Measurements from ENCODE around the gene NOVA2.

The NOVA2 gene

GRCh38 chr19:45935267-45935666, 38.4 kb downstream of the NOVA2 start:
- no peak overlapping the region for H3K27ac Mint-ChIP-seq
- DNase-seq (ENCODE audit: low spot score) = no peak
- no peak overlapping the region for H3K4me3 Mint-ChIP-seq
- peaks cover 4% of the 10 kb centered on the region for H3K9me3 Mint-ChIP-seq
- peaks cover 32% of the 10 kb centered on the region for H3K27me3 Mint-ChIP-seq (ENCODE audit: low read depth)
- peaks cover 4% of the 10 kb centered on the region for H3K36me3 Mint-ChIP-seq (ENCODE audit: low read depth)
- H3K4me1 Mint-ChIP-seq (ENCODE audit: low read depth) = peaks cover 5% of the 10 kb centered on the region

- Mint-ChIP-seq H3K27me3 (ENCODE audit: low read depth) (peaks cover 34% of the 10 kb centered on the region), H3K27ac (no peak overlapping the region), H3K4me3 (no peak overlapping the region), H3K9me3 (peaks cover 4% of the 10 kb centered on the region), H3K36me3 (ENCODE audit: low read depth) (peaks cover 4% of the 10 kb centered on the region), H3K4me1 (ENCODE audit: low read depth) (peaks cover 5% of the 10 kb centered on the region)
- no peak for DNase-seq (ENCODE audit: low spot score)
Observed at GRCh38 chr19:45934551-45935230, 39.0 kb downstream of the NOVA2 start.

- no peak for DNase-seq (ENCODE audit: low spot score)
- Mint-ChIP-seq H3K27me3 (ENCODE audit: low read depth) (peaks cover 27% of the 10 kb centered on the region), H3K36me3 (ENCODE audit: low read depth) (no peaks in the 10 kb centered on the region), H3K27ac (no peak overlapping the region), H3K9me3 (peaks cover 1% of the 10 kb centered on the region), H3K4me3 (no peak overlapping the region), H3K4me1 (ENCODE audit: low read depth) (peaks cover 1% of the 10 kb centered on the region)
Observed at GRCh38 chr19:45933759-45934158, 39.9 kb downstream of the NOVA2 start.

GRCh38 chr19:45931055-45931454, 42.6 kb downstream of the NOVA2 start:
- Mint-ChIP-seq H3K36me3 (ENCODE audit: low read depth) (no peaks in the 10 kb centered on the region), H3K4me1 (ENCODE audit: low read depth) (peaks cover 11% of the 10 kb centered on the region), H3K27ac (no peak overlapping the region), H3K9me3 (no peaks in the 10 kb centered on the region), H3K27me3 (ENCODE audit: low read depth) (peaks cover 21% of the 10 kb centered on the region), H3K4me3 (no peak overlapping the region)
- no peak for DNase-seq (ENCODE audit: low spot score)

- H3K36me3 Mint-ChIP-seq (ENCODE audit: low read depth) = no peaks in the 10 kb centered on the region
- no peaks in the 10 kb centered on the region for H3K9me3 Mint-ChIP-seq
- peak overlapping the region; percentile 54 for H3K4me3 Mint-ChIP-seq
- peaks cover 14% of the 10 kb centered on the region for H3K27me3 Mint-ChIP-seq (ENCODE audit: low read depth)
- no peak overlapping the region for H3K27ac Mint-ChIP-seq
- peaks cover 19% of the 10 kb centered on the region for H3K4me1 Mint-ChIP-seq (ENCODE audit: low read depth)
- DNase-seq (ENCODE audit: low spot score) = no peak
Observed at GRCh38 chr19:45929247-45929646, 44.4 kb downstream of the NOVA2 start.

GRCh38 chr19:45927565-45928261, 46.0 kb downstream of the NOVA2 start:
- peak overlapping the region; percentile 96 for H3K4me3 Mint-ChIP-seq
- H3K27ac Mint-ChIP-seq = peak overlapping the region; percentile 86
- H3K27me3 Mint-ChIP-seq (ENCODE audit: low read depth) = peaks cover 13% of the 10 kb centered on the region

GRCh38 chr19:45924891-45925447, 48.7 kb downstream of the NOVA2 start:
- peaks cover 27% of the 10 kb centered on the region for H3K4me1 Mint-ChIP-seq (ENCODE audit: low read depth)
- H3K4me3 Mint-ChIP-seq = no peak overlapping the region
- H3K36me3 Mint-ChIP-seq (ENCODE audit: low read depth) = no peaks in the 10 kb centered on the region
- no peak overlapping the region for H3K27ac Mint-ChIP-seq
- H3K27me3 Mint-ChIP-seq (ENCODE audit: low read depth) = peaks cover 4% of the 10 kb centered on the region
- no peaks in the 10 kb centered on the region for H3K9me3 Mint-ChIP-seq
- no peak for DNase-seq (ENCODE audit: low spot score)

More at GRCh38 chr19:45927565-45928261, 46.0 kb downstream of the NOVA2 start:
- peak; percentile 87 for DNase-seq (ENCODE audit: low spot score)
- peaks cover 19% of the 10 kb centered on the region for H3K4me1 Mint-ChIP-seq (ENCODE audit: low read depth)
- no peaks in the 10 kb centered on the region for H3K36me3 Mint-ChIP-seq (ENCODE audit: low read depth)
- H3K9me3 Mint-ChIP-seq = no peaks in the 10 kb centered on the region

- no peaks in the 10 kb centered on the region for H3K36me3 Mint-ChIP-seq (ENCODE audit: low read depth)
- no peaks in the 10 kb centered on the region for H3K9me3 Mint-ChIP-seq
- no peak overlapping the region for H3K4me3 Mint-ChIP-seq
- H3K4me1 Mint-ChIP-seq (ENCODE audit: low read depth) = peaks cover 37% of the 10 kb centered on the region
- DNase-seq (ENCODE audit: low spot score) = no peak
- no peak overlapping the region for H3K27ac Mint-ChIP-seq
- H3K27me3 Mint-ChIP-seq (ENCODE audit: low read depth) = no peaks in the 10 kb centered on the region
Observed at GRCh38 chr19:45922281-45922680, 51.4 kb downstream of the NOVA2 start.

- Mint-ChIP-seq H3K9me3 (no peaks in the 10 kb centered on the region), H3K4me3 (peak overlapping the region; percentile 41), H3K27me3 (ENCODE audit: low read depth) (no peaks in the 10 kb centered on the region), H3K4me1 (ENCODE audit: low read depth) (peaks cover 37% of the 10 kb centered on the region), H3K27ac (peak overlapping the region; percentile 70), H3K36me3 (ENCODE audit: low read depth) (no peaks in the 10 kb centered on the region)
- DNase-seq (ENCODE audit: low spot score) = no peak
Observed at GRCh38 chr19:45920458-45920857, 53.2 kb downstream of the NOVA2 start.

GRCh38 chr19:45919678-45920077, 54.0 kb downstream of the NOVA2 start:
- no peak overlapping the region for H3K27ac Mint-ChIP-seq
- no peaks in the 10 kb centered on the region for H3K27me3 Mint-ChIP-seq (ENCODE audit: low read depth)
- H3K36me3 Mint-ChIP-seq (ENCODE audit: low read depth) = no peaks in the 10 kb centered on the region
- H3K9me3 Mint-ChIP-seq = no peaks in the 10 kb centered on the region
- no peak for DNase-seq (ENCODE audit: low spot score)
- peaks cover 36% of the 10 kb centered on the region for H3K4me1 Mint-ChIP-seq (ENCODE audit: low read depth)
- no peak overlapping the region for H3K4me3 Mint-ChIP-seq

GRCh38 chr19:45918721-45919120, 54.9 kb downstream of the NOVA2 start:
- no peak for DNase-seq (ENCODE audit: low spot score)
- no peaks in the 10 kb centered on the region for H3K36me3 Mint-ChIP-seq (ENCODE audit: low read depth)
- peak overlapping the region; percentile 68 for H3K27ac Mint-ChIP-seq
- H3K27me3 Mint-ChIP-seq (ENCODE audit: low read depth) = no peaks in the 10 kb centered on the region
- no peaks in the 10 kb centered on the region for H3K9me3 Mint-ChIP-seq
- peak overlapping the region; percentile 26 for H3K4me3 Mint-ChIP-seq
- H3K4me1 Mint-ChIP-seq (ENCODE audit: low read depth) = peaks cover 36% of the 10 kb centered on the region

- Mint-ChIP-seq H3K9me3 (no peaks in the 10 kb centered on the region), H3K27me3 (ENCODE audit: low read depth) (no peaks in the 10 kb centered on the region), H3K27ac (peak overlapping the region; percentile 73), H3K4me3 (peak overlapping the region; percentile 63), H3K36me3 (ENCODE audit: low read depth) (no peaks in the 10 kb centered on the region), H3K4me1 (ENCODE audit: low read depth) (peaks cover 36% of the 10 kb centered on the region)
- peak; percentile 19 for DNase-seq (ENCODE audit: low spot score)
Observed at GRCh38 chr19:45917421-45918091, 56.1 kb downstream of the NOVA2 start.

GRCh38 chr19:45913874-45914830, 59.5 kb downstream of the NOVA2 start, which contains the start of gene NANOS2:
Gene NANOS2 (minus strand): TSS chr19:45914778. CDS start chr19:45914693, 85 bp downstream.
- Mint-ChIP-seq H3K9me3 (no peaks in the 10 kb centered on the region), H3K27me3 (ENCODE audit: low read depth) (no peaks in the 10 kb centered on the region)

More at GRCh38 chr19:45913874-45914830, 59.5 kb downstream of the NOVA2 start, which contains the start of gene NANOS2:
- Mint-ChIP-seq H3K4me1 (ENCODE audit: low read depth) (peaks cover 21% of the 10 kb centered on the region), H3K36me3 (ENCODE audit: low read depth) (no peaks in the 10 kb centered on the region), H3K4me3 (no peak within 1 kb of the TSS), H3K27ac (no peak within 1 kb of the TSS)
- no peak for DNase-seq (ENCODE audit: low spot score)
